Measurements from ENCODE around the gene N4BP3.
"Not testable (repeated sequence)": the region's sequence is repeated elsewhere in the genome, so short reads cannot be mapped to it uniquely, and the experiment has no call there.

- TF ChIP-seq CTCF, POLR2A, POLR2AphosphoS5 (IDR thresholded peaks at IDR 0.05): not testable (repeated sequence)
Observed at GRCh38 chr5:178127300-178128009, 14.1 kb downstream of the N4BP3 start.
